GM18951 (cell line): ENCODE data around the gene ZDHHC18.
"Not testable (repeated sequence)": the region's sequence is repeated elsewhere in the genome, so short reads cannot be mapped to it uniquely, and the experiment has no call there.

Experiments used
- POLR2A ChIP-seq: IDR thresholded peaks from 4 replicates; pipeline ENCODE4 v1.6.1; 2011; ENCODE audit warnings: mild to moderate bottlenecking; ENCODE audit not compliant: insufficient read length, insufficient read depth; ENCODE audit errors: extremely low read depth
- in situ Hi-C: fragments of 300-500 bp; cut with MboI; formaldehyde crosslinking; loops from one replicate; pipeline ENCODE4 v1.12.0; 2022; ENCODE audit warnings: low sequenced_read_pairs, mixed read lengths, inconsistent platforms; ENCODE audit not compliant: unreplicated experiment

The ZDHHC18 gene

GRCh38 chr1:26858891-26859640, 32.6 kb downstream of the ZDHHC18 start:
- TF ChIP-seq POLR2A = no peak
- in situ Hi-C loops = no loop called here

DNA sequence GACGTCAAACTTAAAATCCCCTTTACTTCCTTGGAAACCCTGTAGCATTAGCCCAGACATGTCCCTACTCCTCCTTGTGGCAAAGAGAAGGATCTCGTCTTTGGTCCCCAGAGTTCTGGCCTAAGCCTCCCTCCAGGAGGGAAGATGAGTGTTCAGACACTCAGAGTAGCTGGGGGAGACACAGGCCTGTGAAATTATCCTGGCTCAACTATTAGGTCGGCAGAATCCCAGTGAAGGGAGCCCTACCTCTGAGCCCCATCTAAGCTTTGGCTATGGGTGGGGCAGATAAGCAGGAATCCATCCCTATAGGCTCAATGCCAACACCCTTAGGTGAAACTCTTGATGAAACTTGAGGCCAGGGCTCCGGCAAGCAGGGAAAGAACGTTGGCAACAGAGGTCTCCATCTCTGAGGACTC, 34.8 kb downstream of the ZDHHC18 start:
- TF ChIP-seq POLR2A = no peak
- in situ Hi-C loops = no loop called here

DNA sequence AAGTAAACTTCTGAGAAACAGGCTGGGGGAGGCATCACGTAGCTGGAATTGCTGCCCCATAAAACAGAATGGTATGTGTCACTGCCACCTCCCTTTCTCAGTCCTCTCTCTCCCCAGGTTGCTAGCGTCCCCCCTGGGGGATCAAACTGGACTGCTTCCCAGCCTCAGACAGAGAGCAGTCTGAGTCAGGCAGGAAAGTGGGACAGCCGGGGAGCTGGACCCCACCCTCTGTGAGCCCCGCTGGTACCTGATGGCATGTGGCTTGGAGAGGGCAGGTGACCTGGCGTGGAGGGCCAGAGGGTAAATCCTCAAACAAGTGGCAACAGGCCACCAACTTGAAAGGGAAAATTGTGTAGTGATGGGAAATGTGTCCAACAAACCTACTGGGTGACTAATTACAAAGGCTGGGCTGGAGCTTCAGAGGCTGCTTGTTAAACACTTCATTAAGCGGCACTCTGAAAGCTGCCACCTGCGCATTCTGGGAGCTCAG, 35.4 kb downstream of the ZDHHC18 start:
- in situ Hi-C loops = no loop called here
- no peak for TF ChIP-seq POLR2A

DNA sequence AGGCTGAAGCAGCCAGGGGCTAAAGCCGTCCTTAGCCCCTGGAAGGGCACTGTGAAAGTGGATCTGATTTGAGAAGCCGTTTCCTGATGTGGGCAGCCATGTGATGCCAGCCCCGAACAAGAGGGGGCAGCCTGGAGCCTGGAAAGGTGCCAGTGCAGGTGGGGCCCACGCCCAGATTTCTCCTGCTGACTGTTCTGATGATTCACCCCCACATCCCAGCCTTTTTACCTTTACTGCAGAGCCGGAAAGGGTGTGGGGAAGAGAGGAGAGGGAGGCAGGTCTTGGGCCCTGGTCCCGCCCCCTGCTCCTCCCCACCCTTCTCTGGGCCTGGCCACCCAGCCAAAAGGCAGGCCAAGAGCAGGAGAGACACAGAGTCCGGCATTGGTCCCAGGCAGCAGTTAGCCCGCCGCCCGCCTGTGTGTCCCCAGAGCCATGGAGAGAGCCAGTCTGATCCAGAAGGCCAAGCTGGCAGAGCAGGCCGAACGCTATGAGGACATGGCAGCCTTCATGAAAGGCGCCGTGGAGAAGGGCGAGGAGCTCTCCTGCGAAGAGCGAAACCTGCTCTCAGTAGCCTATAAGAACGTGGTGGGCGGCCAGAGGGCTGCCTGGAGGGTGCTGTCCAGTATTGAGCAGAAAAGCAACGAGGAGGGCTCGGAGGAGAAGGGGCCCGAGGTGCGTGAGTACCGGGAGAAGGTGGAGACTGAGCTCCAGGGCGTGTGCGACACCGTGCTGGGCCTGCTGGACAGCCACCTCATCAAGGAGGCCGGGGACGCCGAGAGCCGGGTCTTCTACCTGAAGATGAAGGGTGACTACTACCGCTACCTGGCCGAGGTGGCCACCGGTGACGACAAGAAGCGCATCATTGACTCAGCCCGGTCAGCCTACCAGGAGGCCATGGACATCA, 36.5 kb downstream of the ZDHHC18 start, which contains the start of gene SFN:
Gene SFN (plus strand): TSS at position 369 of the 904 bp plus-strand sequence. CDS start 64 bp downstream, at position 433.
- in situ Hi-C loops = no loop called here
- TF ChIP-seq POLR2A = no peak

- TF ChIP-seq POLR2A = no peak
- in situ Hi-C loops = no loop called here
These were observed 37.2 kb downstream of the ZDHHC18 start for GRCh38 chr1:26863685-26864077.

GRCh38 chr1:26864610-26865480, 38.4 kb downstream of the ZDHHC18 start:
- TF ChIP-seq POLR2A = peak; percentile 99
- in situ Hi-C loops = no loop called here

GRCh38 chr1:26873097-26873496, 46.6 kb downstream of the ZDHHC18 start:
- in situ Hi-C loops = not testable (repeated sequence)

DNA sequence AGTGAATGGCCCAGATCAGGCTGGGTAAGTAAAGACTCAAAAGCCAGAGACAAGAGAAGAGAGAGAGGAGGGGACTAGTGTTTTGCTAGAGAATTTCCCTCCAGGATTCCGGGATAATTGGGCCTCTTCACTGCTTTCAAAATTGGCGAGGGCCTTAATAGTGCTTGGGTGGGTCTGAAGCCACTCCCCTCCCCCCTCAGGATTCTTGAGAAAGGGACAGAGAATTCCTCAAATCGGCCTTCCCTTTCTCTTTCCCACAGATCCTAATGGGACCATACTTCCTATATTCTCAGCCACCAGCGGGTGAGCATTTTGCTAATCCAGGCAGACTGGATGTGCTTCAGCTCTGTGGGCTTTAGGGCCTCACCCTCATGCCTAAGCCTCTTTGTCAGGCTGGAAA, 48.4 kb downstream of the ZDHHC18 start:
- no peak for TF ChIP-seq POLR2A
- in situ Hi-C loops = no loop called here

DNA sequence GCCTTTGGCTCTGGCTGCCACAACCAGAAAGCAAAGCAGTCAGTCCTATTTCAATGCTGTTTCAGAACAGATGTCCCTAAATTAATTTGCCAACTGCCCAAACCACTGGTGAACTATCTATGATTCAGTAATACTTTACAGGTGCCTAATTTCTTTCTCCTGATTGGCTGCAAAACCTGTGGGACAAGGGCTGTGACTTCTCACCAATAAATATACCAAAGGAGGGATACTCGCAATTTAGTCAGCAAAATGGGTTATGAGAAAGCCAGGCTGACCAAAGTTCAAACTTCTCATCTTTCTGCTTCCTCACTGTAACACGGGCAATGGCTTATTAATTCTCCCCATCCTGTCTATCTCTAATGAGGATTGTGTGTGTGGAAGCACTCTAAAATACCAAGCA, 50.8 kb downstream of the ZDHHC18 start:
- no peak for TF ChIP-seq POLR2A
- in situ Hi-C loops = no loop called here

DNA sequence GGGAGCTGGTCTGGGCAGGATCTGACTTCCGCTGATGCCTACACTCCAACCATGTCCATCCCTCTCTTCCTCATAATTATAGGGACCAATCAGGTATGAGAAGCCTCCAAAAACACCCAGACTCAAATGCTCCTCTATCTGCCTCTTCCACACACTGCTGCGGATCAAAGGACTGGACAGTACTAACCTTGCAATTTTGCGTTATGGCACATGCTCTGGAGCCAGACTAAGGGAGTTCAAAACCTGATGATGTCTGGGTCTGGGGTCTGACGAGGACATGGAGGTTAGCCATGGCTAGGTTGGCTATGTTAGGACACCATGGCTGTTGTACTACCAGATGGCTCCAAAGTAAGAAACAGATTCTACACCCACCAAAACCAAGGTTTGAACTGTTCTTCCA, 53.3 kb downstream of the ZDHHC18 start:
- in situ Hi-C loops = no loop called here
- no peak for TF ChIP-seq POLR2A

DNA sequence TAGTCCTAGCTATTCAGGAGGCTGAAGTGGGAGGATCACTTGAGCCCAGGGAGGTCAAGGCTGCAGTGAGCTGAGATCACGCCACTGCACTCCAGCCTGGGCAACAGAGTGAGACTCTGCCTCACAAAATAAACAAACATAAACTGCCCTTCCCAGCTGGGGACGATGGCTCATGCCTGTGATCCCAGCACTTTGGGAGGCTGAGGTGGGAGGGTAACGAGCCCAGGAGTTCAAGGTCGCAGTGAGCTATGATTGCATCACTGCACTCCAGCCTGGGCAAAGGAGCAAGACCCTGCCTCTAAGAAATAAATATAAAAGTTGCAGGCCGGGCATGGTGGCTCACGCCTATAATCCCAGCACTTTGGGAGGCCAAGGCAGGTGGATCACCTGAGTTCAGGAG, 55.1 kb downstream of the ZDHHC18 start:
- in situ Hi-C loops = not testable (repeated sequence)

- TF ChIP-seq POLR2A = no peak
- in situ Hi-C loops = no loop called here
These were observed 56.4 kb downstream of the ZDHHC18 start for GRCh38 chr1:26882696-26883463.
